Caco-2 (cell line): ENCODE data around the gene SCN4B. TPM values are rescaled to one million over a fixed set of nuclear protein-coding genes. Genes with fewer than 3 reads are reported as not detected.

Experiments
- BruUV-seq: library from RNA; stranded (reverse); fragments of 400-500 nt; replicated peaks from 2 replicates; lab custom pipeline; 2021; lab: Mats Ljungman, UMichigan
- CTCF ChIA-PET: fragments of 300-600 bp; sonication (Branson Sonifier 250); formaldehyde crosslinking; loops from one replicate; lab custom pipeline; 2022; ENCODE audit warnings: antibody characterized with exemption; lab: Charles Lee
- POLR2A ChIA-PET: fragments of 300-600 bp; sonication (Branson Sonifier 250); formaldehyde crosslinking; loops from one replicate; lab custom pipeline; 2022; ENCODE audit warnings: antibody characterized with exemption; lab: Charles Lee
- DNase-seq, 2 experiments: peaks; one replicate each; pipeline versions ENCODE4 v3.0.0 to v3.0.0-alpha.2; 2020 to 2022
- H3K27me3 ChIP-seq: replicated peaks from 2 replicates; pipeline ENCODE4 v1.6.0; 2011; ENCODE audit warnings: low read length; ENCODE audit not compliant: control insufficient read depth, insufficient read depth
- H3K36me3 ChIP-seq: 2 replicates; pipeline ENCODE4 v1.5.1; 2011; ENCODE audit warnings: low read length; ENCODE audit not compliant: control insufficient read depth, insufficient read depth
- H3K4me1 ChIP-seq: fragments of 250-450 bp; sonication (Bioruptor Pico); 2 replicates; pipeline ENCODE4 v1.5.1; 2020; ENCODE audit warnings: mild to moderate bottlenecking
- H3K4me3 ChIP-seq: 2 replicates; pipeline ENCODE4 v1.5.1; 2011; ENCODE audit warnings: low read depth, mild to moderate bottlenecking, control low read depth, low read length
- H3K9me3 ChIP-seq: fragments of 250-450 bp; sonication (Bioruptor Pico); 2 replicates; pipeline ENCODE4 v1.5.1; 2020; ENCODE audit warnings: mild to moderate bottlenecking, moderate library complexity
- H3K27ac Mint-ChIP-seq: one replicate; pipeline ENCODE4 v1.8.0; 2022; ENCODE audit warnings: mixed read lengths; ENCODE audit not compliant: unreplicated experiment
- H3K27me3 Mint-ChIP-seq: one replicate; pipeline ENCODE4 v1.8.0; 2022; ENCODE audit warnings: mixed read lengths; ENCODE audit not compliant: insufficient read depth, unreplicated experiment
- H3K36me3 Mint-ChIP-seq: one replicate; pipeline ENCODE4 v1.8.0; 2022; ENCODE audit warnings: mild to moderate bottlenecking, mixed read lengths; ENCODE audit not compliant: insufficient read depth, unreplicated experiment
- H3K4me1 Mint-ChIP-seq: one replicate; pipeline ENCODE4 v1.8.0; 2022; ENCODE audit warnings: low read depth, mixed read lengths; ENCODE audit not compliant: unreplicated experiment
- H3K4me3 Mint-ChIP-seq: one replicate; pipeline ENCODE4 v1.8.0; 2022; ENCODE audit warnings: mild to moderate bottlenecking, moderate library complexity, mixed read lengths; ENCODE audit not compliant: unreplicated experiment
- H3K9me3 Mint-ChIP-seq: one replicate; pipeline ENCODE4 v1.8.0; 2022; ENCODE audit warnings: mixed read lengths; ENCODE audit not compliant: unreplicated experiment
- intact Hi-C: fragments of 100-400 bp; cut with micrococcal nuclease; formaldehyde crosslinking; loops from one replicate; pipeline ENCODE4 v1.10.0; 2022; ENCODE audit not compliant: unreplicated experiment
- total RNA-seq: library from RNA; stranded (reverse); gene quantifications from 2 replicates; pipeline ENCODE4 v1.2.3, GENCODE V29; 2022
- TF ChIP-seq, protein P1 (sequence below), 2 experiments: fragments of 200-600 bp in 1 of 2; IDR thresholded peaks; 1 replicate in 1 of 2; 2 replicates in 1 of 2; pipeline versions ENCODE4 v1.5.1 to v1.8.0; 2011 to 2022; ENCODE audit warnings: antibody characterized with exemption in 1 of 2, control low read depth in 1 of 2, inconsistent platforms in 1 of 2, low read depth in 1 of 2, low read length in 1 of 2, mild to moderate bottlenecking in 1 of 2, moderate library complexity in 1 of 2; ENCODE audit not compliant: insufficient read depth in 1 of 2, severe bottlenecking in 1 of 2, unreplicated experiment in 1 of 2

Gene SCN4B
- total RNA-seq, 1 experiment from 2014 or later, result 0.70 TPM

GRCh38 chr11:118129471-118130172, 23.0 kb downstream of the SCN4B start:
- CTCF ChIA-PET, result interaction anchor here (1.4 kb wide), 1 partner anchor 42 kb away, joined by 6 read pairs; no protein-coding TSS in a partner anchor
- intact Hi-C loops, result no loop called here
- DNase-seq, result no peak
- Mint-ChIP-seq H3K4me1 (no peaks in the 10 kb centered on the region), H3K4me3 (no peak overlapping the region), H3K9me3 (no peaks in the 10 kb centered on the region), H3K27me3 (no peaks in the 10 kb centered on the region), H3K27ac (no peak overlapping the region), H3K36me3 (no peaks in the 10 kb centered on the region)
- Histone ChIP-seq H3K36me3 (no peaks in the 10 kb centered on the region), H3K9me3 (no peaks in the 10 kb centered on the region), H3K4me1 (no peaks in the 10 kb centered on the region), H3K4me3 (no peak overlapping the region), H3K27me3 (no peaks in the 10 kb centered on the region; the same call in 1 of the 2 replicates)
- POLR2A ChIA-PET, result interaction anchor here (0.7 kb wide), 1 partner anchor 373 kb away, joined by 3 read pairs; no protein-coding TSS in a partner anchor
- no TSS peak for BruUV-seq
- TF ChIP-seq, protein P1, sequence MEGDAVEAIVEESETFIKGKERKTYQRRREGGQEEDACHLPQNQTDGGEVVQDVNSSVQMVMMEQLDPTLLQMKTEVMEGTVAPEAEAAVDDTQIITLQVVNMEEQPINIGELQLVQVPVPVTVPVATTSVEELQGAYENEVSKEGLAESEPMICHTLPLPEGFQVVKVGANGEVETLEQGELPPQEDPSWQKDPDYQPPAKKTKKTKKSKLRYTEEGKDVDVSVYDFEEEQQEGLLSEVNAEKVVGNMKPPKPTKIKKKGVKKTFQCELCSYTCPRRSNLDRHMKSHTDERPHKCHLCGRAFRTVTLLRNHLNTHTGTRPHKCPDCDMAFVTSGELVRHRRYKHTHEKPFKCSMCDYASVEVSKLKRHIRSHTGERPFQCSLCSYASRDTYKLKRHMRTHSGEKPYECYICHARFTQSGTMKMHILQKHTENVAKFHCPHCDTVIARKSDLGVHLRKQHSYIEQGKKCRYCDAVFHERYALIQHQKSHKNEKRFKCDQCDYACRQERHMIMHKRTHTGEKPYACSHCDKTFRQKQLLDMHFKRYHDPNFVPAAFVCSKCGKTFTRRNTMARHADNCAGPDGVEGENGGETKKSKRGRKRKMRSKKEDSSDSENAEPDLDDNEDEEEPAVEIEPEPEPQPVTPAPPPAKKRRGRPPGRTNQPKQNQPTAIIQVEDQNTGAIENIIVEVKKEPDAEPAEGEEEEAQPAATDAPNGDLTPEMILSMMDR (IDR thresholded peaks at IDR 0.05; ENCODE audit: insufficient read depth in 1 of 2, low read depth in 1 of 2, low read length in 1 of 2, severe bottlenecking in 1 of 2, unreplicated experiment in 1 of 2), result no peak

GRCh38 chr11:118128721-118129470, 23.7 kb downstream of the SCN4B start:
- DNase-seq, result no peak
- no peaks in the 10 kb centered on the region for H3K27me3 Mint-ChIP-seq
- no peaks in the 10 kb centered on the region for H3K9me3 Mint-ChIP-seq

DNA sequence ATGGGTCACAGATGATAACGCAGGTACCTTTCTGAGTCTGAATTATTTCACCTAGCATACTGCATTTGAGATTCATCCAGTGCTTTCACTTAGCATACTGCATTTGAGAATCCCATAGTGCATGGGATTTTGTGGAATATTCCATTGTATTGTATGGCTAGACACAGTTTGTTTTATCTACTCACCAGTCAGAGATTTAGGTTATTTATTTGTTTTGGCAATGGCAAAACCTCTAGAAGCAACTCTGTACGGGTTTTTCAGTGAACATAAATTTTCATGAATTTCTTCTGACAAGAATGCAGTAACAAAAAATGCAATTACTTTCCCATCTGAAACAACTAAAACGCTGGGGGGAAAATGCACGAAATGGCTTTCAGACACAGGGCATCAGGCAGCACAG, 24.3 kb downstream of the SCN4B start:
- TF ChIP-seq, protein P1 (IDR thresholded peaks at IDR 0.05; ENCODE audit: insufficient read depth in 1 of 2, low read depth in 1 of 2, low read length in 1 of 2, severe bottlenecking in 1 of 2, unreplicated experiment in 1 of 2), result no peak
- Mint-ChIP-seq H3K4me3 (no peak overlapping the region), H3K4me1 (no peaks in the 10 kb centered on the region), H3K27ac (no peak overlapping the region), H3K9me3 (no peaks in the 10 kb centered on the region), H3K27me3 (no peaks in the 10 kb centered on the region), H3K36me3 (no peaks in the 10 kb centered on the region)
- no peaks in the 10 kb centered on the region for H3K4me1 ChIP-seq
- no peaks in the 10 kb centered on the region; the same call in 1 of the 2 replicates for H3K27me3 ChIP-seq
- CTCF ChIA-PET, result interaction anchor here (1.4 kb wide), 1 partner anchor 44 kb away, joined by 6 read pairs; no protein-coding TSS in a partner anchor
- POLR2A ChIA-PET, result no interaction called here
- H3K4me3 ChIP-seq, result no peak overlapping the region
- no peak for DNase-seq
- no peaks in the 10 kb centered on the region for H3K36me3 ChIP-seq
- no peaks in the 10 kb centered on the region for H3K9me3 ChIP-seq
- intact Hi-C loops, result no loop called here
- no TSS peak for BruUV-seq

More at GRCh38 chr11:118128721-118129470, 23.7 kb downstream of the SCN4B start:
- TF ChIP-seq, protein P1 (IDR thresholded peaks at IDR 0.05; ENCODE audit: insufficient read depth in 1 of 2, low read depth in 1 of 2, low read length in 1 of 2, severe bottlenecking in 1 of 2, unreplicated experiment in 1 of 2), result no peak
- POLR2A ChIA-PET, result interaction anchor here (0.7 kb wide), 1 partner anchor 374 kb away, joined by 3 read pairs; no protein-coding TSS in a partner anchor
- Mint-ChIP-seq H3K36me3 (no peaks in the 10 kb centered on the region), H3K4me1 (no peaks in the 10 kb centered on the region), H3K27ac (no peak overlapping the region), H3K4me3 (no peak overlapping the region)
- Histone ChIP-seq H3K27me3 (no peaks in the 10 kb centered on the region; the same call in 1 of the 2 replicates), H3K4me1 (no peaks in the 10 kb centered on the region), H3K36me3 (no peaks in the 10 kb centered on the region), H3K9me3 (no peaks in the 10 kb centered on the region), H3K4me3 (no peak overlapping the region)
- no TSS peak for BruUV-seq
- CTCF ChIA-PET, result interaction anchor here (1.4 kb wide), 1 partner anchor 43 kb away, joined by 6 read pairs; no protein-coding TSS in a partner anchor
- intact Hi-C loops, result no loop called here
